ENCODE data around the gene ERCC1. TPM values are rescaled to one million over a fixed set of nuclear protein-coding genes. Genes with fewer than 3 reads are reported as not detected.

The ERCC1 gene
- total and polyA plus RNA-seq, 2 of the 13 experiments (the other 11 are each of a cell fraction or from before 2014, with no cell fraction given) = 40.0 to 66.4 TPM

DNA sequence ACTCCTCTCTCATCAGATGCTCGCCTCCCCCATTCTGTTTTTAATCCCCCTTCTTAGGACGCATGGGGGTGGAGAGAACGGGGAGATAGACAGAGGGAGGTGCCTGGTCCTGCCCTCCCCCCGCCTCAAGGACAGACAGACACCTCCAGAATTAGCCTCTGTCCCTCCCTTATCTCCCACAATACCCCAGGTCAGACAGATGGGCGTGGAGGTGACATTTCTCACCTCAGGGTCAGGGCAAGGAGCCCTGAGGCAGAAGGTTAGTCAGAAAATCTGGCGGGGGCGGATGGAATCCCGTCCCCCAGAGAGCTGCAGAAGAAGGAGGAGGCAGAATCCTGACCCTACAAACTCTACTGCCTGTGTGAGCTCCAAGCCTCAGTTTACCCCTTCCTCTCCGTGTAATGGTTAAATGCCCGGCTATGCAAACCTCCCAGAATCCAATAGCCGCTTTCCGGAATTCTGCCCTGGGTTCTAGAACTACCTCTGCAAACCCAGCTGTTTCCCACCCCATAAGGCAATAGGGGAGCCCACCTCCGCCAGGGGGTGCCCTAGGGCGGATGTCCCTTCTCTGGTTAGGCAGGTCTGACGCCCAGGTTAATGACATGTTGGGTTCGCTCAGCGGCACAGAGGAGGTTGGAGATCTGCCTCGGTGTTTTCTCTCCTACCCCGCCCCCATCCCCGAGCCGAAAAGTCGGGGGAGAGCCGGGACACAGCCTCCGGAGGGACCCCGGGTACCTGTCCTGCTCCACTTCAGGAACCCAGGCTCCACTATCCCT lies 19.7 kb downstream of the ERCC1 start (continued):
- TF ChIP-seq, protein P1, sequence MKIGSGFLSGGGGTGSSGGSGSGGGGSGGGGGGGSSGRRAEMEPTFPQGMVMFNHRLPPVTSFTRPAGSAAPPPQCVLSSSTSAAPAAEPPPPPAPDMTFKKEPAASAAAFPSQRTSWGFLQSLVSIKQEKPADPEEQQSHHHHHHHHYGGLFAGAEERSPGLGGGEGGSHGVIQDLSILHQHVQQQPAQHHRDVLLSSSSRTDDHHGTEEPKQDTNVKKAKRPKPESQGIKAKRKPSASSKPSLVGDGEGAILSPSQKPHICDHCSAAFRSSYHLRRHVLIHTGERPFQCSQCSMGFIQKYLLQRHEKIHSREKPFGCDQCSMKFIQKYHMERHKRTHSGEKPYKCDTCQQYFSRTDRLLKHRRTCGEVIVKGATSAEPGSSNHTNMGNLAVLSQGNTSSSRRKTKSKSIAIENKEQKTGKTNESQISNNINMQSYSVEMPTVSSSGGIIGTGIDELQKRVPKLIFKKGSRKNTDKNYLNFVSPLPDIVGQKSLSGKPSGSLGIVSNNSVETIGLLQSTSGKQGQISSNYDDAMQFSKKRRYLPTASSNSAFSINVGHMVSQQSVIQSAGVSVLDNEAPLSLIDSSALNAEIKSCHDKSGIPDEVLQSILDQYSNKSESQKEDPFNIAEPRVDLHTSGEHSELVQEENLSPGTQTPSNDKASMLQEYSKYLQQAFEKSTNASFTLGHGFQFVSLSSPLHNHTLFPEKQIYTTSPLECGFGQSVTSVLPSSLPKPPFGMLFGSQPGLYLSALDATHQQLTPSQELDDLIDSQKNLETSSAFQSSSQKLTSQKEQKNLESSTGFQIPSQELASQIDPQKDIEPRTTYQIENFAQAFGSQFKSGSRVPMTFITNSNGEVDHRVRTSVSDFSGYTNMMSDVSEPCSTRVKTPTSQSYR (CRISPR knock-in tag; IDR thresholded peaks at IDR 0.05; ENCODE audit: borderline replicate concordance) = no peak
- TF ChIP-seq CENPX (CRISPR knock-in tag; IDR thresholded peaks at IDR 0.05) (no peak), TCF7 (IDR thresholded peaks at IDR 0.05; ENCODE audit: low read depth) (no peak), ZNF83 (CRISPR knock-in tag; IDR thresholded peaks at IDR 0.05; ENCODE audit: borderline replicate concordance) (no peak), ZNF713 (CRISPR knock-in tag; IDR thresholded peaks at IDR 0.05) (no peak), ZFP36L2 (CRISPR knock-in tag; IDR thresholded peaks at IDR 0.05) (no peak), ISX (CRISPR knock-in tag; conservative IDR thresholded peaks at IDR 0.05) (no peak), ZEB1 (IDR thresholded peaks at IDR 0.05; ENCODE audit: insufficient replicate concordance, low read depth) (no peak), ZNF878 (CRISPR knock-in tag; IDR thresholded peaks at IDR 0.05) (no peak), HES4 (CRISPR knock-in tag; IDR thresholded peaks at IDR 0.05; ENCODE audit: borderline replicate concordance) (no peak), ZNF510 (CRISPR knock-in tag; IDR thresholded peaks at IDR 0.05; ENCODE audit: low read depth) (no peak), CENPT (CRISPR knock-in tag; IDR thresholded peaks at IDR 0.05; ENCODE audit: low read depth) (no peak), MEIS1 (CRISPR knock-in tag; IDR thresholded peaks at IDR 0.05; ENCODE audit: borderline replicate concordance) (no peak), HMG20B (CRISPR knock-in tag; conservative IDR thresholded peaks at IDR 0.05) (no peak), NCOA5 (CRISPR knock-in tag; IDR thresholded peaks at IDR 0.05) (no peak), RELA (CRISPR knock-in tag; IDR thresholded peaks at IDR 0.05) (no peak)
- TF ChIP-seq, protein P2, sequence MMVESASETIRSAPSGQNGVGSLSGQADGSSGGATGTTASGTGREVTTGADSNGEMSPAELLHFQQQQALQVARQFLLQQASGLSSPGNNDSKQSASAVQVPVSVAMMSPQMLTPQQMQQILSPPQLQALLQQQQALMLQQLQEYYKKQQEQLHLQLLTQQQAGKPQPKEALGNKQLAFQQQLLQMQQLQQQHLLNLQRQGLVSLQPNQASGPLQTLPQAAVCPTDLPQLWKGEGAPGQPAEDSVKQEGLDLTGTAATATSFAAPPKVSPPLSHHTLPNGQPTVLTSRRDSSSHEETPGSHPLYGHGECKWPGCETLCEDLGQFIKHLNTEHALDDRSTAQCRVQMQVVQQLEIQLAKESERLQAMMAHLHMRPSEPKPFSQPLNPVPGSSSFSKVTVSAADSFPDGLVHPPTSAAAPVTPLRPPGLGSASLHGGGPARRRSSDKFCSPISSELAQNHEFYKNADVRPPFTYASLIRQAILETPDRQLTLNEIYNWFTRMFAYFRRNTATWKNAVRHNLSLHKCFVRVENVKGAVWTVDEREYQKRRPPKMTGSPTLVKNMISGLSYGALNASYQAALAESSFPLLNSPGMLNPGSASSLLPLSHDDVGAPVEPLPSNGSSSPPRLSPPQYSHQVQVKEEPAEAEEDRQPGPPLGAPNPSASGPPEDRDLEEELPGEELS (CRISPR knock-in tag; IDR thresholded peaks at IDR 0.05) = no peak
- TF ChIP-seq, protein P3, sequence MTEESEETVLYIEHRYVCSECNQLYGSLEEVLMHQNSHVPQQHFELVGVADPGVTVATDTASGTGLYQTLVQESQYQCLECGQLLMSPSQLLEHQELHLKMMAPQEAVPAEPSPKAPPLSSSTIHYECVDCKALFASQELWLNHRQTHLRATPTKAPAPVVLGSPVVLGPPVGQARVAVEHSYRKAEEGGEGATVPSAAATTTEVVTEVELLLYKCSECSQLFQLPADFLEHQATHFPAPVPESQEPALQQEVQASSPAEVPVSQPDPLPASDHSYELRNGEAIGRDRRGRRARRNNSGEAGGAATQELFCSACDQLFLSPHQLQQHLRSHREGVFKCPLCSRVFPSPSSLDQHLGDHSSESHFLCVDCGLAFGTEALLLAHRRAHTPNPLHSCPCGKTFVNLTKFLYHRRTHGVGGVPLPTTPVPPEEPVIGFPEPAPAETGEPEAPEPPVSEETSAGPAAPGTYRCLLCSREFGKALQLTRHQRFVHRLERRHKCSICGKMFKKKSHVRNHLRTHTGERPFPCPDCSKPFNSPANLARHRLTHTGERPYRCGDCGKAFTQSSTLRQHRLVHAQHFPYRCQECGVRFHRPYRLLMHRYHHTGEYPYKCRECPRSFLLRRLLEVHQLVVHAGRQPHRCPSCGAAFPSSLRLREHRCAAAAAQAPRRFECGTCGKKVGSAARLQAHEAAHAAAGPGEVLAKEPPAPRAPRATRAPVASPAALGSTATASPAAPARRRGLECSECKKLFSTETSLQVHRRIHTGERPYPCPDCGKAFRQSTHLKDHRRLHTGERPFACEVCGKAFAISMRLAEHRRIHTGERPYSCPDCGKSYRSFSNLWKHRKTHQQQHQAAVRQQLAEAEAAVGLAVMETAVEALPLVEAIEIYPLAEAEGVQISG (CRISPR knock-in tag; IDR thresholded peaks at IDR 0.05) = 0 out of 2 replicates have a peak, but pooled peaks have one; percentile 32
- TF ChIP-seq, protein P4, sequence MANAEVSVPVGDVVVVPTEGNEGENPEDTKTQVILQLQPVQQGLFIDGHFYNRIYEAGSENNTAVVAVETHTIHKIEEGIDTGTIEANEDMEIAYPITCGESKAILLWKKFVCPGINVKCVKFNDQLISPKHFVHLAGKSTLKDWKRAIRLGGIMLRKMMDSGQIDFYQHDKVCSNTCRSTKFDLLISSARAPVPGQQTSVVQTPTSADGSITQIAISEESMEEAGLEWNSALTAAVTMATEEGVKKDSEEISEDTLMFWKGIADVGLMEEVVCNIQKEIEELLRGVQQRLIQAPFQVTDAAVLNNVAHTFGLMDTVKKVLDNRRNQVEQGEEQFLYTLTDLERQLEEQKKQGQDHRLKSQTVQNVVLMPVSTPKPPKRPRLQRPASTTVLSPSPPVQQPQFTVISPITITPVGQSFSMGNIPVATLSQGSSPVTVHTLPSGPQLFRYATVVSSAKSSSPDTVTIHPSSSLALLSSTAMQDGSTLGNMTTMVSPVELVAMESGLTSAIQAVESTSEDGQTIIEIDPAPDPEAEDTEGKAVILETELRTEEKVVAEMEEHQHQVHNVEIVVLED (CRISPR knock-in tag; IDR thresholded peaks at IDR 0.05; ENCODE audit: borderline replicate concordance) = no peak
